Right atrium auricular region (tissue), 2 donors: ENCODE measurements around the gene NCBP3. TPM values are rescaled to one million over a fixed set of nuclear protein-coding genes. Genes with fewer than 3 reads are reported as not detected.

Source experiments
- DNase-seq: peaks from one replicate; pipeline ENCODE4 v3.0.0-alpha.2; 2019; ENCODE audit warnings: low spot score
- H3K27ac ChIP-seq, 2 donors: fragments of 200-600 bp; sonication (generic); 1 replicate in 1 of 2; 2 replicates in 1 of 2; pipeline ENCODE4 v1.5.1; 2016 to 2019
- H3K27me3 ChIP-seq, 2 donors: fragments of 200-600 bp; sonication (generic); one replicate each; pipeline versions ENCODE4 v1.5.1 to v1.6.0; 2017 to 2019
- H3K36me3 ChIP-seq: fragments of 200-600 bp; sonication (generic); one replicate; pipeline ENCODE4 v1.5.1; 2016
- H3K4me1 ChIP-seq, 2 donors: fragments of 200-600 bp; sonication (generic); one replicate each; pipeline versions ENCODE4 v1.5.1 to v1.6.0; 2017 to 2019
- H3K4me3 ChIP-seq, 2 donors: fragments of 200-600 bp; sonication (generic); 1 replicate in 1 of 2; 2 replicates in 1 of 2; pipeline ENCODE4 v1.5.1; 2017 to 2019; ENCODE audit warnings: mild to moderate bottlenecking in 1 of 2, moderate library complexity in 1 of 2
- H3K9me3 ChIP-seq, 2 donors: fragments of 200-600 bp; sonication (generic); one replicate each; pipeline ENCODE4 v1.5.1; 2019
- total RNA-seq, 2 donors: library from RNA; depleted of rRNA; stranded (reverse); fragments of >200 nt; gene quantifications; one replicate each; pipeline ENCODE4 v1.1.0, GENCODE V29; 2016
- TF ChIP-seq, protein P1 (sequence below), 2 donors: fragments of 200-600 bp; sonication (generic); IDR thresholded peaks; one replicate each; pipeline ENCODE4 v1.5.1; 2019; ENCODE audit warnings: antibody characterized with exemption in 2 of 2

NCBP3 gene
- total RNA-seq, 2 donors from 2014 or later, result 15.2 to 21.4 TPM

DNA sequence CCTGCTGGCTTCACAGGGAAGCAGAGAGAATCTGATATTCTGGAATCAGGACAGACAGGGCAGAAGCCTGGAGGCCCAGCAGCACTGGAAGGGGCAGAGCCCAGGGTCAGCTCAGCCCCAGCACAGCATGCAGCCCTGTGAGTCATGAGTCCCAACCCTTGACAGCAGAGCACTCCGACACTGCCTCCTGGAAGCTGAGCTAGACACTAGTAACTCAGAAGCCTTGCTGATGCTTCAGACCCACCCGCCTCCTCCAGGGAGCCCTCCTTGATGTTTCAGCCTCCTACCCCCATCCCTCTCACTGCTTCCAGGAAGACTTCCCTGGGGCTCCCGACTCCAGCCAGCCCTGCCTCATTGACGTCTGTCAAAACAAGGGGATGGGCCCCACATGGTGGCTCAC lies 39.9 kb upstream of the NCBP3 start:
- DNase-seq, result no peak
- Histone ChIP-seq H3K36me3 (peaks cover 18% of the 10 kb centered on the region), H3K4me1 (peaks cover 0 to 54% of the 10 kb centered on the region in 2 donors), H3K4me3 (no peak overlapping the region), H3K27ac (peak overlapping the region in 1 of 2 donors; percentile 3), H3K9me3 (no peaks in the 10 kb centered on the region), H3K27me3 (no peaks in the 10 kb centered on the region)
- TF ChIP-seq, protein P1, sequence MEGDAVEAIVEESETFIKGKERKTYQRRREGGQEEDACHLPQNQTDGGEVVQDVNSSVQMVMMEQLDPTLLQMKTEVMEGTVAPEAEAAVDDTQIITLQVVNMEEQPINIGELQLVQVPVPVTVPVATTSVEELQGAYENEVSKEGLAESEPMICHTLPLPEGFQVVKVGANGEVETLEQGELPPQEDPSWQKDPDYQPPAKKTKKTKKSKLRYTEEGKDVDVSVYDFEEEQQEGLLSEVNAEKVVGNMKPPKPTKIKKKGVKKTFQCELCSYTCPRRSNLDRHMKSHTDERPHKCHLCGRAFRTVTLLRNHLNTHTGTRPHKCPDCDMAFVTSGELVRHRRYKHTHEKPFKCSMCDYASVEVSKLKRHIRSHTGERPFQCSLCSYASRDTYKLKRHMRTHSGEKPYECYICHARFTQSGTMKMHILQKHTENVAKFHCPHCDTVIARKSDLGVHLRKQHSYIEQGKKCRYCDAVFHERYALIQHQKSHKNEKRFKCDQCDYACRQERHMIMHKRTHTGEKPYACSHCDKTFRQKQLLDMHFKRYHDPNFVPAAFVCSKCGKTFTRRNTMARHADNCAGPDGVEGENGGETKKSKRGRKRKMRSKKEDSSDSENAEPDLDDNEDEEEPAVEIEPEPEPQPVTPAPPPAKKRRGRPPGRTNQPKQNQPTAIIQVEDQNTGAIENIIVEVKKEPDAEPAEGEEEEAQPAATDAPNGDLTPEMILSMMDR (IDR thresholded peaks at IDR 0.05), result no peak

DNA sequence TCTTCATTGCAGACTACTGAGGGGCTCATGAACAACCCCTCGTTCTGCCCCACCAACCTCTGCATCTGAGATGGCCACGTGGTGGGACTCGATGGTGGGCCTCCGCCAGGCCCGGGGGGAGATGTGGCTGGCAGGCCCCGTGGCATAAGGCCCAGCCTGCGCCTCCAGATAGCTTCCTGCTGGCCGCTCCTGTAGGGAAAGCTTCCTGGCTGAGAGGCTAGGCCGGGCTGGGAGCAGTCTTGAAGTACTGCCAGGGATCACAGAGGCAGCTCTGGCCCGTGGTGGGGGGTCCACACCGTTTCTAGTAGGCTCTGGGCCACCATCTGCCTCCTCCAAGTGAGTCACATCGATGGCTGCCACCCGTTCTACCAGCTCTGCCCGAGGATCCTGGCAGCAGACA lies 39.2 kb upstream of the NCBP3 start:
- peak overlapping the region in 1 of 2 donors; percentile 3 for H3K27ac ChIP-seq
- peaks cover 0 to 48% of the 10 kb centered on the region in 2 donors for H3K4me1 ChIP-seq

DNA sequence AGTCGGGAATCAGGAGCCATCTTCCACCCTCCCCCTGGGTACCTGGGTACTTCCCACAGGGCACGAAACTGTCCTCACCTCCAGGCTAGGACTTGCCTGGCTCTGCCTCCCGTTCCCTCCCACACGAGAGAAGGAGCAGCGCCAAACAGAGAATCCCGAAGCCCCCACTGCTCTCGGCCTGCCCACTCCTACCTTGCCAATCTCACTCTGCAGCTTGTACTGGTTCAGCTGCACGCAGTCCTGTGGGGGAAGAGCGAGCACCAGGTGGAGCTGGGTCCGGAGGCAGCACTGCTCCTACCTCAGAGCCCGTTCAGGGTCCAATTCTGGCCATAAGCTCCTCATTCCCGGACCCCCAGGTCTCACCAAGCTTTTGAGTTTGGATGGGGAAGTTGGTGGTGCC lies 38.1 kb upstream of the NCBP3 start:
- Histone ChIP-seq H3K4me3 (no peak overlapping the region), H3K27me3 (no peaks in the 10 kb centered on the region), H3K9me3 (no peaks in the 10 kb centered on the region), H3K36me3 (peaks cover 18% of the 10 kb centered on the region), H3K27ac (no peak overlapping the region), H3K4me1 (peaks cover 0 to 48% of the 10 kb centered on the region in 2 donors)
- TF ChIP-seq, protein P1 (IDR thresholded peaks at IDR 0.05), result no peak
- DNase-seq, result no peak

More for the DNA sequence above, 39.2 kb upstream of the NCBP3 start:
- Histone ChIP-seq H3K4me3 (no peak overlapping the region), H3K9me3 (no peaks in the 10 kb centered on the region), H3K36me3 (peaks cover 18% of the 10 kb centered on the region), H3K27me3 (no peaks in the 10 kb centered on the region)
- TF ChIP-seq, protein P1 (IDR thresholded peaks at IDR 0.05), result no peak
- no peak for DNase-seq

DNA sequence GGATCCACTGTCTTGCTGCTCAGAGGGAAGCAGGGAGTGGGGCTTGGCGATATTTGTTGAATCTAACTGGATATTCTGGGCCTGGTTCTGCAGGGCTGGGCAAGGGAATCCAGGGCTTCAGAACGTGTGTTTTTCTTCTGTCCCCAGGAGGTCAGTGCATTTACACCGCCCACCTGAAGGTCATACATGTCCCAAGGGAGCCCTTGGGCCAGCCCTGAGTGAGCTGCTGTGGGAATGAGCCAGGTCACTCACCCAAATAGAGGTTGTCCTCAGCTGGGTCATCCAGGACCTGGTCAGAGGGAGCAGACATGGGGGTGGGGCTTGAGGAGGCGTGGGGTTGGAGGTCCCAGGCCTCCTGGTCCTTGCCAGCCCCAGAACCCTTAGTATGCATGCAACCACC lies 36.2 kb upstream of the NCBP3 start:
- TF ChIP-seq, protein P1 (IDR thresholded peaks at IDR 0.05), result no peak

DNA sequence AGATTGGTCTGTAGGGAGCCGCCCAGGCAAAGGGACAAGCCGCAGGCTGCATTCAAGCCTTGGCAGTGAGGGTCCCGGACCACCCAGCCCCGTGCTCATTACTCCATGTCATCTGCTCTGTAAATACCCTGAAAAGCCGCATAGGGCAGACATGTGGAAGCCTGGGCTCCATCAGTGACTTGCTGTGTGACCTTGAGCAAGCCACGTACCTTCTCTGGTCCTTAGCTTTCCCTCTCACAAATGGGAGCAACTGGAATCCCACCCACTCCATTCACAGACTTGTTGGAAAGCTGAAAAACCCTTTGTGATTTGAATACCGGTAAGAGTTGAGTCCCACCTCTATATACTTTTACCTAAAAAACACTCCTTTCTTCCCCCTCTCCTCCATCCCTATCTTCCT lies 34.9 kb upstream of the NCBP3 start:
- no peak for DNase-seq
- no peak overlapping the region for H3K27ac ChIP-seq
- no peaks in the 10 kb centered on the region for H3K27me3 ChIP-seq
- H3K9me3 ChIP-seq, result no peaks in the 10 kb centered on the region
- peaks cover 21% of the 10 kb centered on the region for H3K36me3 ChIP-seq
- TF ChIP-seq, protein P1 (IDR thresholded peaks at IDR 0.05), result no peak
- H3K4me3 ChIP-seq, result no peak overlapping the region
- peaks cover 0 to 23% of the 10 kb centered on the region in 2 donors for H3K4me1 ChIP-seq

More for the DNA sequence above, 36.2 kb upstream of the NCBP3 start:
- H3K4me1 ChIP-seq, result peaks cover 0 to 36% of the 10 kb centered on the region in 2 donors
- no peaks in the 10 kb centered on the region for H3K9me3 ChIP-seq
- no peak overlapping the region for H3K27ac ChIP-seq
- H3K4me3 ChIP-seq, result no peak overlapping the region
- H3K36me3 ChIP-seq, result peaks cover 18% of the 10 kb centered on the region
- no peak for DNase-seq
- H3K27me3 ChIP-seq, result no peaks in the 10 kb centered on the region
